Left kidney (tissue), 2 donors: ENCODE measurements around the gene NUMA1. TPM values are rescaled to one million over a fixed set of nuclear protein-coding genes. Genes with fewer than 3 reads are reported as not detected.

Experiments
- DNase-seq: peaks from one replicate; pipeline ENCODE4 v3.0.0-alpha.2; 2013
- polyA plus RNA-seq: library from polyadenylated mRNA; unstranded; fragments of 120-200 nt; gene quantifications from one replicate; pipeline ENCODE4 v1.2.1, GENCODE V29; 2013; ENCODE audit not compliant: insufficient read length

Gene NUMA1
- polyA plus RNA-seq, 1 donor: 300 TPM

- no peak for DNase-seq
Observed at GRCh38 chr11:72024069-72024754, 56.1 kb downstream of the NUMA1 start.

GRCh38 chr11:72023335-72023734 lies 57.0 kb downstream of the NUMA1 start:
- no peak for DNase-seq

- DNase-seq: no peak
Observed at GRCh38 chr11:72018171-72018570, 62.2 kb downstream of the NUMA1 start.

- DNase-seq: no peak
Observed at GRCh38 chr11:72015511-72016061, 64.8 kb downstream of the NUMA1 start.

GRCh38 chr11:72014761-72015320 lies 65.5 kb downstream of the NUMA1 start:
- no peak for DNase-seq

- DNase-seq: no peak
Observed at GRCh38 chr11:72013765-72014711, 66.3 kb downstream of the NUMA1 start.

- DNase-seq: no peak
Observed at GRCh38 chr11:72012897-72013721, 67.2 kb downstream of the NUMA1 start.

GRCh38 chr11:72012091-72012630 lies 68.2 kb downstream of the NUMA1 start:
- DNase-seq: no peak

GRCh38 chr11:72010529-72011233 lies 69.7 kb downstream of the NUMA1 start:
- DNase-seq: no peak

GRCh38 chr11:72009156-72009555 lies 71.2 kb downstream of the NUMA1 start:
- no peak for DNase-seq

GRCh38 chr11:72008728-72009127 lies 71.6 kb downstream of the NUMA1 start:
- DNase-seq: no peak

- no peak for DNase-seq
Observed at GRCh38 chr11:72007587-72007986, 72.8 kb downstream of the NUMA1 start.

GRCh38 chr11:72007089-72007476 lies 73.3 kb downstream of the NUMA1 start:
- no peak for DNase-seq

GRCh38 chr11:72006309-72007088 lies 73.8 kb downstream of the NUMA1 start:
- DNase-seq: no peak

- no peak for DNase-seq
Observed at GRCh38 chr11:72005347-72006260, 74.7 kb downstream of the NUMA1 start.

- DNase-seq: no peak
Observed at GRCh38 chr11:72004515-72005346, 75.6 kb downstream of the NUMA1 start.

GRCh38 chr11:72003776-72004171 lies 76.6 kb downstream of the NUMA1 start:
- DNase-seq: no peak
